K562 (cell line): ENCODE data around the gene IPO8. TPM values are rescaled to one million over a fixed set of nuclear protein-coding genes. Genes with fewer than 3 reads are reported as not detected.
A peak's percentile ranks its signal among the peaks of the same experiment; 100 is the strongest.

ENCODE experiments used
- ATAC-seq: fragments of 200-7000 bp; cut with Tn5 transposase; 3 replicates; pipeline ENCODE4 v1.9.1; 2020; ENCODE audit warnings: moderate library complexity
- BruUV-seq: library from RNA; stranded (reverse); fragments of 400-500 nt; replicated peaks from 2 replicates; lab custom pipeline; 2021; lab: Mats Ljungman, UMichigan
- CTCF ChIA-PET: fragments of 300-600 bp; formaldehyde crosslinking; extraction: SDS; loops from one replicate; lab custom pipeline; 2021; ENCODE audit warnings: low intra/inter-chr PET ratio; lab: Yijun Ruan, JAX
- POLR2A ChIA-PET: fragments of 300-600, 350-650 bp; sonication (Branson Sonifier 250); formaldehyde crosslinking; extraction: SDS; loops from one replicate; lab custom pipeline; 2021; ENCODE audit warnings: antibody characterized with exemption, inconsistent platforms; lab: Yijun Ruan, JAX
- DNase-seq, 4 experiments: peaks; one replicate each; pipeline versions ENCODE4 v3.0.0 to v3.0.0-alpha.2; 2011 to 2018; ENCODE audit warnings: low spot score in 3 of 4, mixed read lengths in 3 of 4; ENCODE audit errors: extremely low read depth in 1 of 4
- FAIRE-seq: peaks from 2 replicates; lab custom pipeline; 2011; peaks lifted over from hg19 to GRCh38; lab: Jason Lieb, UNC
- H2AFZ ChIP-seq: 2 replicates; pipeline ENCODE4 v1.6.0; 2011; ENCODE audit warnings: low read depth, low read length, control low read depth, inconsistent platforms
- H3K27ac ChIP-seq: fragments of 200-600 bp; 3 replicates; pipeline ENCODE4 v1.8.0; 2011; ENCODE audit warnings: low read depth, mild to moderate bottlenecking, control low read depth, inconsistent platforms, low read length, moderate library complexity, mixed read lengths; ENCODE audit errors: extremely low read depth
- H3K27me3 ChIP-seq, 2 experiments: fragments of 300-600 bp in 1 of 2; 2 replicates in 1 of 2; 3 replicates in 1 of 2; pipeline versions ENCODE4 v1.6.0 to v1.8.0; 2011; ENCODE audit warnings: inconsistent platforms in 2 of 2, low read length in 2 of 2, mild to moderate bottlenecking in 1 of 2, mixed read lengths in 1 of 2, moderate library complexity in 1 of 2; ENCODE audit not compliant: control insufficient read depth in 2 of 2, insufficient read depth in 2 of 2
- H3K36me3 ChIP-seq: fragments of 300-600 bp; 3 replicates; pipeline ENCODE4 v1.8.0; 2011; ENCODE audit warnings: mild to moderate bottlenecking, low read length, inconsistent platforms; ENCODE audit not compliant: control insufficient read depth, insufficient read depth
- H3K4me1 ChIP-seq, 2 experiments: fragments of 200-600 bp in 1 of 2; replicated peaks in 1 of 2; 2 replicates in 1 of 2; 3 replicates in 1 of 2; pipeline versions ENCODE4 v1.5.1 to v1.8.0; 2011; ENCODE audit warnings: inconsistent platforms in 2 of 2, low read length in 2 of 2, mild to moderate bottlenecking in 1 of 2, mixed read lengths in 1 of 2, moderate library complexity in 1 of 2; ENCODE audit not compliant: control insufficient read depth in 2 of 2, insufficient read depth in 2 of 2
- H3K4me2 ChIP-seq: 2 replicates; pipeline ENCODE4 v1.6.1; 2011; ENCODE audit warnings: low read length, control low read depth, inconsistent platforms, mixed read lengths; ENCODE audit not compliant: insufficient read depth
- H3K4me3 ChIP-seq: fragments of 200-600 bp; sonication (generic), shearing (Covaris generic); 2 replicates; pipeline ENCODE4 v1.5.1; 2016; ENCODE audit warnings: control low read depth, inconsistent platforms
- H3K79me2 ChIP-seq: fragments of 200-600 bp; 3 replicates; pipeline ENCODE4 v1.8.0; 2011; ENCODE audit warnings: low read length, inconsistent platforms; ENCODE audit not compliant: control insufficient read depth, insufficient read depth
- H3K9ac ChIP-seq, 2 experiments: 2 replicates each; pipeline versions ENCODE4 v1.6.0 to v1.6.1; 2011; ENCODE audit warnings: low read depth in 2 of 2, low read length in 2 of 2, control low read depth in 1 of 2, inconsistent platforms in 1 of 2, mild to moderate bottlenecking in 1 of 2, mixed read lengths in 1 of 2; ENCODE audit not compliant: insufficient read depth in 1 of 2
- H3K9me1 ChIP-seq: one replicate; pipeline ENCODE4 v1.6.0; 2011; ENCODE audit warnings: inconsistent platforms, mild to moderate bottlenecking, low read length, moderate library complexity; ENCODE audit not compliant: control insufficient read depth, insufficient read depth
- H3K9me3 ChIP-seq: replicated peaks from 2 replicates; pipeline ENCODE4 v1.5.1; 2011; ENCODE audit warnings: low read depth, low read length, inconsistent platforms; ENCODE audit not compliant: control insufficient read depth, insufficient read depth
- H4K20me1 ChIP-seq: replicated peaks from 2 replicates; pipeline ENCODE4 v1.6.1; 2011; ENCODE audit warnings: low read length, inconsistent platforms, mixed read lengths; ENCODE audit not compliant: control insufficient read depth, insufficient read depth
- BRD4 ChIP-seq: fragments of 200-600 bp; sonication (generic); IDR thresholded peaks from 2 replicates; pipeline ENCODE4 v1.6.1; 2017; ENCODE audit warnings: inconsistent platforms
- CBX2 ChIP-seq: fragments of 200-600 bp; sonication (generic); IDR thresholded peaks from one replicate; pipeline ENCODE4 v1.6.1; 2012; ENCODE audit warnings: mild to moderate bottlenecking, low read length, inconsistent platforms; ENCODE audit not compliant: insufficient read depth, poor library complexity, severe bottlenecking
- DEAF1 ChIP-seq: fragments of 450-650 bp; formaldehyde crosslinking; IDR thresholded peaks from 2 replicates; pipeline ENCODE4 v1.4.0; 2020; ENCODE audit warnings: mild to moderate bottlenecking, moderate library complexity
- E2F5 ChIP-seq: sonication (generic); formaldehyde crosslinking; IDR thresholded peaks from 2 replicates; pipeline ENCODE4 v1.8.0; 2022; ENCODE audit warnings: mild to moderate bottlenecking, missing genetic modification reagents
- EP400 ChIP-seq: fragments of 450-650 bp; IDR thresholded peaks from 2 replicates; pipeline ENCODE4 v1.6.1; 2017; ENCODE audit warnings: antibody characterized with exemption, mild to moderate bottlenecking, moderate library complexity
- HDAC6 ChIP-seq: IDR thresholded peaks from 2 replicates; pipeline ENCODE4 v1.6.1; 2012; ENCODE audit warnings: low read depth, mild to moderate bottlenecking, control low read depth, inconsistent platforms, low read length, moderate library complexity
- NCOA2 ChIP-seq, 2 experiments: fragments of 450-650 bp; IDR thresholded peaks; 2 replicates each; pipeline ENCODE4 v1.6.1; 2018; ENCODE audit warnings: mild to moderate bottlenecking in 2 of 2, moderate library complexity in 1 of 2; ENCODE audit not compliant: partially characterized antibody in 2 of 2
- PCBP2 ChIP-seq: fragments of 200-400 bp; formaldehyde crosslinking; IDR thresholded peaks from 2 replicates; pipeline ENCODE4 v1.6.1; 2018; ENCODE audit warnings: low read length, low read depth, mild to moderate bottlenecking, moderate library complexity; ENCODE audit not compliant: poor library complexity, severe bottlenecking
- SREBF2 ChIP-seq: sonication (generic); formaldehyde crosslinking; IDR thresholded peaks from 2 replicates; pipeline ENCODE4 v1.4.0; 2020; ENCODE audit warnings: mild to moderate bottlenecking, missing genetic modification reagents
- STAT5B ChIP-seq: fragments of 250-450 bp; sonication (Bioruptor Pico); IDR thresholded peaks from 2 replicates; pipeline ENCODE4 v1.8.0; 2021; ENCODE audit warnings: mild to moderate bottlenecking, inconsistent platforms
- TARDBP ChIP-seq: fragments of 450-650 bp; IDR thresholded peaks from 2 replicates; pipeline ENCODE4 v1.6.1; 2016
- ZNF696 ChIP-seq: fragments of 250-450 bp; sonication (Bioruptor Pico); conservative IDR thresholded peaks from 2 replicates; pipeline ENCODE4 v1.4.0; 2020; ENCODE audit warnings: mild to moderate bottlenecking, moderate library complexity
- ZNF75A ChIP-seq: fragments of 450-650 bp; formaldehyde crosslinking; IDR thresholded peaks from 2 replicates; pipeline ENCODE4 v1.4.0; 2020; ENCODE audit warnings: mild to moderate bottlenecking
- WGBS: fragments of 100-300 bp; shearing (Covaris generic); methylation state at CpG from one replicate; pipeline ENCODE4 v1.1.6; 2016; ENCODE audit warnings: low coverage, mixed read lengths; ENCODE audit not compliant: insufficient coverage; ENCODE audit errors: missing lambda C conversion rate; 5-methylcytosine and 5-hydroxymethylcytosine counted together
- in situ Hi-C: fragments of 300-500 bp; cut with MboI; formaldehyde crosslinking; loops from 4 replicates; pipeline ENCODE4 v1.15.0; 2018; ENCODE audit warnings: inconsistent platforms, mixed read lengths
- intact Hi-C: fragments of 100-400 bp; cut with micrococcal nuclease; formaldehyde crosslinking; loops from 2 replicates; pipeline ENCODE4 v1.14.2; 2022
- polyA plus RNA-seq, 8 experiments: library from polyadenylated mRNA; depleted of rRNA in 4 of 8; stranded (reverse) in 5 of 8; unstranded in 3 of 8; fragments of >200 nt; fragmentation: Nextera tagmentation in 2 of 8; fragmentation: Illumina TruSeq in 1 of 8; extraction: Ambion mirVana in 2 of 8; extraction: Trizol in 1 of 8; gene quantifications; 2 replicates each; pipeline versions ENCODE4 v1.2.1 to v1.2.3, GENCODE V29; 2011 to 2014; ENCODE audit warnings: inconsistent platforms in 1 of 8, missing spikeins in 1 of 8
- total RNA-seq, 7 experiments: library from RNA; depleted of rRNA in 6 of 7; stranded (reverse); fragments of >200 nt in 6 of 7; fragmentation: Illumina TruSeq in 2 of 7; extraction: Trizol in 2 of 7; gene quantifications; 2 replicates each; pipeline versions ENCODE4 v1.2.1 to v1.2.3, GENCODE V29; 2011 to 2021; ENCODE audit warnings: low replicate concordance in 1 of 7
- TF ChIP-seq, protein P1 (sequence below): fragments of 250-450 bp; sonication (Bioruptor Pico); IDR thresholded peaks from 2 replicates; pipeline ENCODE4 v1.4.0; 2020; ENCODE audit warnings: mild to moderate bottlenecking, moderate library complexity
- TF ChIP-seq, protein P2 (sequence below): fragments of 250-450 bp; sonication (Bioruptor Pico); IDR thresholded peaks from 2 replicates; pipeline ENCODE4 v1.8.0; 2021; ENCODE audit warnings: moderate library complexity, mild to moderate bottlenecking, inconsistent platforms

Gene IPO8
- total and polyA plus RNA-seq, 9 of the 15 experiments (the other 6 are each of a cell fraction or from before 2014, with no cell fraction given) = 6.5 to 39.6 (median 24.7) TPM

DNA sequence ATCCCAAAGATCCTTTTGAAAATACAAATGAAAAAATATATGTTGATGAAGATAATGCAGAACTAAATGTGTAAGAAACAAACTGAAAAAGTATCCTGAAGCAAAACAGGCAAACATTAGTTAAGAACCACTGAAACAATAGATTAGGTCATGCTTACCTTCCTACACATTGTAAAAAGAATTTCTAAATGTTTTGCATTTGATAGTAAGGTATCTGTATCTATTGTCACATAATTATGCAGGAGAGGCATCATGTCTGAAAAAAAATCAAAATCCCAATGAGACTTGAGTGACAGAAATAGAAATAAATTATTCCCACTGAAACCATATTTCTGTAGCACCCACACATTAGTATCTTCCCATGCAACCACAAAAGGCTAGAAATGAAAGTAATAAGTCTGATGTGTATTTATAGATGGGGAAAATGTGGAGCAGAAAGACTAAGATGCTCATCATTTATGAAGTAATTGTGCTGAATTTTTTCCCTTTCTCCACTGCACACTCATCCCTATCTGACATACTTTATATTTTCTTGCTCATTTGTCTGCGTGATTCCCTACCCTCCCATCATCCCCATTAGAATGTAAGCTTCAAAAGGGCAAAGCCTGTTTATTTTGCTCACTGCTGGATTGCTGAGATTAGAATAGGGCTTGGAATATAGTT, 43.5 kb downstream of the IPO8 start:
- no TSS peak for BruUV-seq
- Histone ChIP-seq H3K4me1 (peaks cover 0 to 2% of the 10 kb centered on the region in 2 experiments; a peak in 2 of 5 replicates), H2AFZ (no peak overlapping the region), H4K20me1 (no peaks in the 10 kb centered on the region), H3K27me3 (no peaks in the 10 kb centered on the region), H3K36me3 (peaks cover 16% of the 10 kb centered on the region), H3K4me2 (no peak overlapping the region), H3K27ac (no peak overlapping the region), H3K4me3 (no peak overlapping the region), H3K9me3 (no peaks in the 10 kb centered on the region), H3K9ac (no peak overlapping the region), H3K9me1 (no peaks in the 10 kb centered on the region), H3K79me2 (no peaks in the 10 kb centered on the region)
- intact Hi-C loops = no loop called here
- DNase-seq (no peak), FAIRE-seq (peak; percentile 62), ATAC-seq (no peak)
- TF ChIP-seq PCBP2 = no peak
- TF ChIP-seq STAT5B (CRISPR knock-in tag) = no peak
- TF ChIP-seq EP400 = no peak
- TF ChIP-seq, protein P1, sequence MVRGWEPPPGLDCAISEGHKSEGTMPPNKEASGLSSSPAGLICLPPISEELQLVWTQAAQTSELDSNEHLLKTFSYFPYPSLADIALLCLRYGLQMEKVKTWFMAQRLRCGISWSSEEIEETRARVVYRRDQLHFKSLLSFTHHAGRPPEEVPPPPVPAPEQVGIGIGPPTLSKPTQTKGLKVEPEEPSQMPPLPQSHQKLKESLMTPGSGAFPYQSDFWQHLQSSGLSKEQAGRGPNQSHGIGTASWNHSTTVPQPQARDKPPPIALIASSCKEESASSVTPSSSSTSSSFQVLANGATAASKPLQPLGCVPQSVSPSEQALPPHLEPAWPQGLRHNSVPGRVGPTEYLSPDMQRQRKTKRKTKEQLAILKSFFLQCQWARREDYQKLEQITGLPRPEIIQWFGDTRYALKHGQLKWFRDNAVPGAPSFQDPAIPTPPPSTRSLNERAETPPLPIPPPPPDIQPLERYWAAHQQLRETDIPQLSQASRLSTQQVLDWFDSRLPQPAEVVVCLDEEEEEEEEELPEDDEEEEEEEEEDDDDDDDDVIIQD (CRISPR knock-in tag) = no peak
- TF ChIP-seq CBX2 = no peak
- no peak for TF ChIP-seq SREBF2 (CRISPR knock-in tag)
- no peak for TF ChIP-seq NCOA2 (IDR thresholded peaks at IDR 0.05; ENCODE audit: partially characterized antibody in 2 of 2)
- TF ChIP-seq, protein P2, sequence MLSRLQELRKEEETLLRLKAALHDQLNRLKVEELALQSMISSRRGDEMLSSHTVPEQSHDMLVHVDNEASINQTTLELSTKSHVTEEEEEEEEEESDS = no peak
- TF ChIP-seq BRD4 = no peak
- no peak for TF ChIP-seq TARDBP
- no peak for TF ChIP-seq ZNF696 (CRISPR knock-in tag)
- no peak for TF ChIP-seq E2F5 (CRISPR knock-in tag)
- TF ChIP-seq ZNF75A (CRISPR knock-in tag) = no peak
- TF ChIP-seq HDAC6 = no peak
- no peak for TF ChIP-seq DEAF1 (CRISPR knock-in tag)
- in situ Hi-C loops = no loop called here
- CTCF ChIA-PET = no interaction called here
- 70% methylated on average over 1 of the region's 1 CpG for WGBS
- POLR2A ChIA-PET = no interaction called here
